Measurements from ENCODE around the gene TXNRD1.
A peak's percentile ranks its signal among the peaks of the same experiment; 100 is the strongest.
"Not testable (repeated sequence)": the region's sequence is repeated elsewhere in the genome, so short reads cannot be mapped to it uniquely, and the experiment has no call there.

The TXNRD1 gene

GRCh38 chr12:104215638-104216297 is at the start of gene TXNRD1:
TSS of gene TXNRD1 (plus strand) at chr12:104215779. CDS start at chr12:104215803, 24 bp downstream.
- DNase-seq (ENCODE audit: low read depth) = no peak

GRCh38 chr12:104165801-104166200 is 49.8 kb upstream of the TXNRD1 start:
- no peak for DNase-seq (ENCODE audit: low read depth)

- no peak for DNase-seq (ENCODE audit: low read depth)
Measured at GRCh38 chr12:104166465-104166864, 49.1 kb upstream of the TXNRD1 start.

GRCh38 chr12:104167519-104168458 is 47.8 kb upstream of the TXNRD1 start:
- DNase-seq (ENCODE audit: low read depth) = no peak

GRCh38 chr12:104168596-104168995 is 47.0 kb upstream of the TXNRD1 start:
- DNase-seq (ENCODE audit: low read depth) = no peak

GRCh38 chr12:104171785-104172569 is 43.6 kb upstream of the TXNRD1 start:
- DNase-seq (ENCODE audit: low read depth) = no peak

- no peak for DNase-seq (ENCODE audit: low read depth)
Measured at GRCh38 chr12:104172570-104172947, 43.0 kb upstream of the TXNRD1 start.

DNA sequence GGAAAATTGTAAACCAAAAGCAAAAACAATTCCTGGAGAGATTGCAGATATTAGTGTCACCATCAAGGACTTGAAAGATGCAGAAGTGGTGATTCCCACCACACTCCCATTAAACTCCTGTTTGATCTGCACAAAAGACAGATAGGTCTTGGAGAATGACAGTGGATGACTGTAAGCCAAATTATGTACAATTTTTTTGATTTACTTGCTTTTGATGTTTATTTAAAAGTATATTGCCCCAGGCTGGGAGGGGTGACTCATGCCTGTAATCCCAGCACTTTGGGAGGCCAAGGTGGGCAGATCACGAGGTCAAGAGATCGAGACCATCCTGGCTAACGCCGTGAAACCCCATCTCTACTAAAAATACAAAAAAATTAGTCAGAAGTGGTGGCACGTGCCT is 41.8 kb upstream of the TXNRD1 start:
- not testable (repeated sequence) for DNase-seq (ENCODE audit: low read depth)

GRCh38 chr12:104175726-104176247 is 39.8 kb upstream of the TXNRD1 start:
- DNase-seq (ENCODE audit: low read depth) = no peak

GRCh38 chr12:104177336-104177662 is 38.3 kb upstream of the TXNRD1 start:
- DNase-seq (ENCODE audit: low read depth) = no peak

DNA sequence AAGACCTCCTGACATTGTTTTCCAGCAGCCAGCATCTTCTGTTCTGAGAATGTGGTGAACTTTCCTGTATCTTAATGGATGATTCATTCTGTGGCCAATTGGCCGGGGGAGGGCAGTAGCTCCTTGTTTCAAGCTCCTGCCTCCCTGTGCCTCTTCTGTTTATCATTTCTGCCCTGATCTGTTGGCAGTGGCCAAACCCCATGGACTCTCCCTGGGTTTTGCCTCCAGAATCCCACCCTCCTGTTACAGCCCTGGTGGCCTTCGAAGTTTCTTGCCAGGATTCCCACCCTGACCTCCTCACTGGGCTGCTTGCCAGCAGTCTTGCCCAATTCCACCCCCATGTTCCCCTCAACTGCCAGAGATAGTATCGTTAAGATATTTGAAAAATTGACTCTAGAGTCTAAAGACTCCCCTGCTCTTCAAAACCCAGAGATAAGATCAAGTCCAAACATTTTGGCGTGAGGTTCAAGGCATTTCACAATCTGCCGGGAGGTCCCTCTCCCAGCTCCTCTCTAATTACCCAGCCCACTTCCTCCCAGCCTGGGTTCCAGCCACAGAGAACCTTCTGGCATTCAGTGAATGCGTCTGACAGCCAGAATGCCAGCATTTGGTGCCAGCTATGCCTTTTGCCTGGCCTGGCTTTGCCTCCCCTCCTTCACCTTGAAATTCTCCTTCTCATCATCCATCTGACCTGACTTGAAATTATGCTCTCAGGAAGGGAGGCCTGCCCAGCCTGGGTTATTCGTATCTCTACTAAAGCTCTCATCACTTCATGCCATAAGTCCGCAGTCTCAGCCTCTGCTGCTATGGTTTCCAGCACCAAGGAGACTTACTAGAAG is 37.7 kb upstream of the TXNRD1 start:
- peak; percentile 84 for DNase-seq (ENCODE audit: low read depth)

DNA sequence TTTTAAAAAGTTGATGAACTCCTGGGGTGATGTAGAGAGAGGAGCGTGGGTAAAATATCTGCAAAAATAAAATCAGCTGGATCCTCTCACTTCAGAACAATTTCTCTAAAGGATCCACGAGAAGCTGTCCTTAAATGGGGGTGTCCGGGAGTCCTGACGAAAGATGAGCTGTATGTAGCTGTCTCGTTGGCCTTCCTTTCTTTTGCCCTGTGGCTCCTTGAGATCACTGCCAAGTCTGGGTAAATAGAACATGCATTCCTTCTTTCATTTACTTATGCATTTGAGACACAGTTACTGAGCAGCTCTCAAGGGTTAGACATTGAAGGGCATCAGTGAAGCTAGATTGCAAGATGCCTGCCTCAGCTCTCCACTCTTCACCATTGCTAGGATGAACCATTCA is 35.2 kb upstream of the TXNRD1 start:
- no peak for DNase-seq (ENCODE audit: low read depth)

DNA sequence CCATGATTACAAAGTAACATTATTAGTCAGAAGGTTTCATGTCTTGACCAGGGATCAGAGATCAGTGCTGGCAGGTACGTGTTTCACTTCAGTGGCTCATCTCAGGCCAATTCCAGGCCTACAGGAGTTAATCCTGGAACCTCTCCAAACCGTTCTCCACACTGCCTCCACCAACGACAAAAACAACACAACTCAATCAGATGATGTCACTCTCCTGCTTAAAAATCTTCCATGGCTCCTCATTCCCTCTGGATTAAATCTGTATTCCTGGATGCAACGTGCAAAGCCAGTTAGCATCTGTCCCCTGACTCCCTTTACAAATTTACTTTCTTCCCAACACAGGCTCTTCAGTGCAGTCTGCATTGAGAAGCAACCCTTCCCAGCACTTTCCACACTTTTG is 34.3 kb upstream of the TXNRD1 start:
- no peak for DNase-seq (ENCODE audit: low read depth)

DNA sequence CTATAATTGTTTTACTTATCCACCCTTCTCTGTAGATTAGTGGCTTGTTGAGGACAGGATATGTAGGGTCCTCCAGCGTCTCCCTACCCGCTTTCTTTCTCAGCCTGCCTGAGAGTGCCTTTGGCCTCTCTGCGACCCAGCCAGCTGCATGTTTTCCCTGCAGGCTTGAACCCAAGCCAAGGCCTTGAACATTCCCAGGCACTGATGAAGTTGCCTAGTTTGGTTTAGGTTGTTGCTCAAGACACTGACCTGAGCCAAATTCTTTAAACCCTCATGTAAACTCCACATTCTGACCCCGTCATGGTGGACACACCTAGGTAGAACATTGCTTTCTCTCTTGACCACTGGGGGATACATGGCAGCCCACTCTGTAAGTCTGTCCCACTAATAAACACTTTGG is 33.4 kb upstream of the TXNRD1 start:
- DNase-seq (ENCODE audit: low read depth) = peak; percentile 51

- no peak for DNase-seq (ENCODE audit: low read depth)
Measured at GRCh38 chr12:104182621-104183378, 32.8 kb upstream of the TXNRD1 start.

DNA sequence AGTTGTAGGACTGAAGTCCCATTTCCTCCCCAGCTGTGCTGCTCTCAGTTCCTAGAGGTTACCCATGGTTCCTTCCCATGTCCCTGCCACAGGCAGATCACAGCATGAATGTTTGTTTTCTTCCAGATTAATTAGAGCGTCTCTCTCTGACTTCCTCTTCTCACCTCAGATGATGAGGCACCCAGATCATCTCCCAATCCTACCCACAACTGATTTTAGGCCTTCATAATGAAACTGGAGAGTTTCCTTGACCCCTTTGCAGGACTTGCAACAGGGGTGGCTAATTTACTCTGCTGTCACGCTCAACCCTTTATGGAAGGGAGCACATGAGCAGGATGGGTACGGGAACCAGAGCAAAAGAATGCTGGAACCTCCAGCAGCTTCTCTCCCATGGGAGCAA is 32.1 kb upstream of the TXNRD1 start:
- no peak for DNase-seq (ENCODE audit: low read depth)

GRCh38 chr12:104187446-104188155 is 28.0 kb upstream of the TXNRD1 start:
- DNase-seq (ENCODE audit: low read depth) = no peak

DNA sequence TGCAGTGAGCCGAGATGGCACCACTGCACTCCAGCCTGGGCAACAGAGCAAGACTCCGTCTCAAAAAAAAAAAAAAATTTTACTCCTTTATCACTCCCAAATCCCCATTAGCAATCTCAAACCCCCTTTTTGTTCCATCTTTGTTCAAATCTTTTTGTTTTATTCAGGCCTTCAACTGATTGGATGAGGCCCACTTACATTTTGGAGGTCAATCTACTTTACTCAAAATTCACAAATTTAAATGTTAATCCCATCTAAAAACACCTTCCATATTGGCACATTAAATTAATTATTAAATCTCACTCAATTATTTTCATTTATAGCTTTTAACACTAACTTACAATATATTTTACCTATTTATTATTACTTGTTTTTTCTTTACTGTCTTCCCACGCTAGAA is 27.0 kb upstream of the TXNRD1 start:
- DNase-seq (ENCODE audit: low read depth) = no peak

GRCh38 chr12:104189915-104190555 is 25.5 kb upstream of the TXNRD1 start:
- peak; percentile 63 for DNase-seq (ENCODE audit: low read depth)
